Nephron (organoid): ENCODE results near the gene ADARB2.

Source experiments
- H3K27ac Mint-ChIP-seq, 3 experiments: 2 replicates each; pipeline ENCODE4 v1.8.0; 2020; ENCODE audit warnings: mixed read lengths in 3 of 3, mild to moderate bottlenecking in 2 of 3, moderate library complexity in 1 of 3
- H3K27me3 Mint-ChIP-seq: 2 replicates; pipeline ENCODE4 v1.8.0; 2021; ENCODE audit warnings: low read depth, mild to moderate bottlenecking, moderate library complexity, mixed read lengths
- H3K36me3 Mint-ChIP-seq: 2 replicates; pipeline ENCODE4 v1.8.0; 2020; ENCODE audit warnings: low read depth, mixed read lengths
- H3K4me1 Mint-ChIP-seq: 2 replicates; pipeline ENCODE4 v1.8.0; 2020; ENCODE audit warnings: mixed read lengths
- H3K4me3 Mint-ChIP-seq, 3 experiments: 2 replicates each; pipeline ENCODE4 v1.8.0; 2020; ENCODE audit warnings: mild to moderate bottlenecking in 3 of 3, mixed read lengths in 3 of 3, moderate library complexity in 2 of 3
- H3K9me3 Mint-ChIP-seq: 2 replicates; pipeline ENCODE4 v1.8.0; 2020; ENCODE audit warnings: mixed read lengths
- TF ChIP-seq, protein P1 (sequence below), 3 experiments: fragments of 200-600 bp; sonication (generic); IDR thresholded peaks; one replicate each; pipeline ENCODE4 v1.5.0; 2021; ENCODE audit warnings: antibody characterized with exemption in 3 of 3; ENCODE audit not compliant: unreplicated experiment in 3 of 3

Gene ADARB2

DNA sequence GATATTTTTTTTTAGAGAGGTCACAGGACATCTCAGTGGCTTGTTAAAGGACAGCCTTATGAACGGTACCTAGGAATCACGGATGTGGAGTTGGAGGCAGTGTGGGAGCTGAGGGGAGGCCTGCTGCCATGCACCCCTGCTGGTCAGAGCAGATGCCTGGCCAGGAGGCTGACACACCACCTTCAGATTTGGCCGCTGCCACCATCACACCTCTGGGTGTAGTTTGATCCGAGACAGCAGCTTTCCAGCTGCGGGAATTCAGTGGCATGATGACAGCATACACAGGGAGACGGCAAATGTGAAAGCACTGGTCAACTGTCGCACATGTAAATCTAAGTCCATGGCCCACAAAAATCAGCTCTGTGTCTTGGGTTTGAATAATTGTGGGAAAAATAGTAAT lies 285.4 kb downstream of the ADARB2 start:
- Mint-ChIP-seq H3K4me1 (no peaks in the 10 kb centered on the region), H3K27ac (no peak overlapping the region), H3K9me3 (no peaks in the 10 kb centered on the region), H3K27me3 (peaks cover 11% of the 10 kb centered on the region), H3K4me3 (no peak overlapping the region), H3K36me3 (no peaks in the 10 kb centered on the region)
- TF ChIP-seq, protein P1, sequence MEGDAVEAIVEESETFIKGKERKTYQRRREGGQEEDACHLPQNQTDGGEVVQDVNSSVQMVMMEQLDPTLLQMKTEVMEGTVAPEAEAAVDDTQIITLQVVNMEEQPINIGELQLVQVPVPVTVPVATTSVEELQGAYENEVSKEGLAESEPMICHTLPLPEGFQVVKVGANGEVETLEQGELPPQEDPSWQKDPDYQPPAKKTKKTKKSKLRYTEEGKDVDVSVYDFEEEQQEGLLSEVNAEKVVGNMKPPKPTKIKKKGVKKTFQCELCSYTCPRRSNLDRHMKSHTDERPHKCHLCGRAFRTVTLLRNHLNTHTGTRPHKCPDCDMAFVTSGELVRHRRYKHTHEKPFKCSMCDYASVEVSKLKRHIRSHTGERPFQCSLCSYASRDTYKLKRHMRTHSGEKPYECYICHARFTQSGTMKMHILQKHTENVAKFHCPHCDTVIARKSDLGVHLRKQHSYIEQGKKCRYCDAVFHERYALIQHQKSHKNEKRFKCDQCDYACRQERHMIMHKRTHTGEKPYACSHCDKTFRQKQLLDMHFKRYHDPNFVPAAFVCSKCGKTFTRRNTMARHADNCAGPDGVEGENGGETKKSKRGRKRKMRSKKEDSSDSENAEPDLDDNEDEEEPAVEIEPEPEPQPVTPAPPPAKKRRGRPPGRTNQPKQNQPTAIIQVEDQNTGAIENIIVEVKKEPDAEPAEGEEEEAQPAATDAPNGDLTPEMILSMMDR (IDR thresholded peaks at IDR 0.05; ENCODE audit: unreplicated experiment in 3 of 3): no peak

DNA sequence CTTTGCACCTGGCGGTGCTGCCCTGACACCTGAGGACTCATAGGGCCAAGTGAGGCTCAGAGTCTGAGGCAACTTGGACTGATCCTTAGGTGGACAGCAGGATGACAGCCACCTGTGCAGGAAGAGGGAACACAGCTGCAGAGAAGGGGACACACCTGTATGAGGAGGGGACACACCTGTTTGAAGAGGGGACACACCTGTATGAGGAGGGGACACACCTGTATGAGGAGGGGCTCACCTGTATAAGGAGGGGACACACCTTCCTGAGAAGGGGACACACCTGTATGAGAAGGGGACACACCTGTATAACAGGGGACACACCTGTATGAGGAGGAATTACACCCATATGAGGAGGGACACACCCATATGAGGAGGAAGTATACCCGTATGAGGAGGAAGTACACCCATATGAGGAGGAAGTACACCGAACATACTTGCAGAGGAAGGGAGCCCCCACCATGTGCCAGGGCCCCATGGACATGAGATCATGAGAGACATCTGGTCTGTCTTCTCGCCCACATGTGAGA lies 285.9 kb downstream of the ADARB2 start:
- no peaks in the 10 kb centered on the region for H3K4me1 Mint-ChIP-seq
- TF ChIP-seq, protein P1 (IDR thresholded peaks at IDR 0.05; ENCODE audit: unreplicated experiment in 3 of 3): no peak
- no peaks in the 10 kb centered on the region for H3K9me3 Mint-ChIP-seq
- H3K27me3 Mint-ChIP-seq: peaks cover 7% of the 10 kb centered on the region
- H3K36me3 Mint-ChIP-seq: no peaks in the 10 kb centered on the region
- no peak overlapping the region for H3K4me3 Mint-ChIP-seq
- H3K27ac Mint-ChIP-seq: no peak overlapping the region

DNA sequence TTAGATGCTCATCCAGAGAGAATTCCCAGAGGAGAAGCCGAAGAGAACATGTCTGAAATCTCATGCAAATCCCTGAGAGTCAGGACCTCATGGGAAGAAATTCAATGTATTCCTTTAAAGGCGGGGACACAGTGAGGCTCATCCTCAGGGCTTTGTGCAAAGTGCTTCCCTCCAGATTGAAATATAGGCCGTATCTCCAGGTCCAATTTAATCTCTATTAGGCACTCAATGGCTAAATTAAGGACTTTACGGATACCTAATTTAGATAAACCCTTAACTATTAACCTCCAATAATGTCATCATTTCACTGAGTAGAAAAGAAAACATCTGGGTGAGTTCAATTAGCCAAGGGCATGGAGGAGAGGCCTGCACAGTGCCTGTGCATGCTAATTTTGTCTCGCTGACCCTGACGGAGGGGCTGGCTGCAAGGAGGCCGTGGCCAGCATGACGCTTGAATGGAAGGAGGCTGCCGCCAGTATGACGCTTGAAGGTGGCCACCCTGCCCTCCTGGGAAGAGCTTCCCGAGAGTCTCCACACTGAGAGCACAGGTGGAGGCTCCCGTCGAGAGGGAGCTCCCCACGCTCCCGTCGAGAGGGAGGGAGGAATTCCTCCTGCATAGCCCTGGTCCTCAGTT lies 287.6 kb downstream of the ADARB2 start:
- Mint-ChIP-seq H3K36me3 (no peaks in the 10 kb centered on the region), H3K4me1 (no peaks in the 10 kb centered on the region), H3K27me3 (peaks cover 5% of the 10 kb centered on the region), H3K4me3 (no peak overlapping the region), H3K9me3 (no peaks in the 10 kb centered on the region), H3K27ac (no peak overlapping the region)
- TF ChIP-seq, protein P1 (IDR thresholded peaks at IDR 0.05; ENCODE audit: unreplicated experiment in 3 of 3): no peak

DNA sequence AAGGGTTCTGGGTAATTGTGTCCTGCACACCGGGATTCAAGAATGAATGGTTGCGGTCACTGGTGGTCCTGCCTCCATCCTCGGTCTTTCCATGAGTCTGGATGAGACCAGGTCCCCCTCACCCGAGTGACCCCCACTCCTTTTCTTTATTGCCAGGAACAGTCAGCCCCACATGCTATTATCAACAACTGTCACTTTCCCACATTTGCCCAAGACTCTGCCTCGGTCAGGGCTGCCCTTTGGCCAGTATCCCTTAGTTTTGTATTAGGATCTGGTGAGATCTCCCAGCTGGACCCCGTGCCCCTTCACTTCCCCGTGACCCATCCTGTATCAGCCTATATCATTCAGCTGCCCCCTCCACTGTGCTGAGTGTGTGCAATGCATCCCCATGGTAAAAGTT lies 288.3 kb downstream of the ADARB2 start:
- TF ChIP-seq, protein P1 (IDR thresholded peaks at IDR 0.05; ENCODE audit: unreplicated experiment in 3 of 3): no peak
- no peaks in the 10 kb centered on the region for H3K9me3 Mint-ChIP-seq

DNA sequence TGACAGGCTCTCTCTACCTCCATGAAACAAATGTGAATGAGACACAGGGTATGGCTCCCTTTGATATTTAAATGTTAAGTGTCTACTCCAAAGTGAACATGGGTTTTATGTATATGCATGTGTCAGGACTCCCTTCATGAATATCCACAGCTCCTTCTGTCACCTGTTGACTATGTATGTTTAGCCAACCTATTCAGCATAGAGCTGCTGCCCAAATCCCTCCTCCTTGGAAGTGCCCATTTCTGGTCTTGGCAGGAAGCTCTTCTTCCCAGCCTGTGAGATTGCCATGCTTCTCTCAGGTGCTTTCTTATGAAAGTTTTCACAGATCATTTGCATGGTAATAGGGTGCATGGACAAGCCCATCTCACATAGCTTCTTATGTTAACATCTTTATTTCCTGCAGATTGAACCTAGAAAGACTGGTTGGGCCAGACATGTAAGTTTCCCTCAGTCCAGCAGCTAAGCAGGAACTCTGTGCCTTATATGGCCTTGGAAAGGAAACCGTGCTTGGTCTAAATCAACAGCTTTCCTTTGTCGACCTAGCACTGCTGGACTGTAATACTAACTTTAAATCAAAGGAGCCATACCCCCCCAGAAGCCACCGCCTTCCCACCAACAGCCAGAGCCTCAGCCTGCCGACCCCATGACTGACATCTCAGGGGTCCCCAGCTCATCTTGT lies 288.9 kb downstream of the ADARB2 start:
- Mint-ChIP-seq H3K4me1 (no peaks in the 10 kb centered on the region), H3K4me3 (no peak overlapping the region), H3K27ac (no peak overlapping the region), H3K27me3 (peaks cover 5% of the 10 kb centered on the region), H3K36me3 (no peaks in the 10 kb centered on the region), H3K9me3 (no peaks in the 10 kb centered on the region)
- TF ChIP-seq, protein P1 (IDR thresholded peaks at IDR 0.05; ENCODE audit: unreplicated experiment in 3 of 3): no peak

More for the DNA sequence above, 288.3 kb downstream of the ADARB2 start:
- no peak overlapping the region for H3K27ac Mint-ChIP-seq
- H3K27me3 Mint-ChIP-seq: peaks cover 5% of the 10 kb centered on the region
- H3K4me3 Mint-ChIP-seq: no peak overlapping the region
- H3K36me3 Mint-ChIP-seq: no peaks in the 10 kb centered on the region
- H3K4me1 Mint-ChIP-seq: no peaks in the 10 kb centered on the region
